ENCODE results near the gene CRACR2B. TPM values are rescaled to one million over a fixed set of nuclear protein-coding genes. Genes with fewer than 3 reads are reported as not detected.

Gene CRACR2B
- total and polyA plus RNA-seq, 2 of the 8 experiments (the other 6 are each of a cell fraction or from before 2014, with no cell fraction given), result 18.2 to 26.4 TPM

GRCh38 chr11:850775-851763 is 23.4 kb downstream of the CRACR2B start:
- Histone ChIP-seq H2BK20ac (ENCODE audit: low read length) (no peak overlapping the region), H3K79me1 (ENCODE audit: low read depth, low read length) (peaks cover 2% of the 10 kb centered on the region; the same call in 1 of the 2 replicates), H3K14ac (ENCODE audit: insufficient read length) (no peak overlapping the region), H3K4me2 (ENCODE audit: insufficient read depth in 1 of 2, low read depth in 2 of 2, low read length in 2 of 2) (peak overlapping the region; percentile 67 to 86), H2AK5ac (ENCODE audit: low read depth, low read length) (no peak overlapping the region), H3K36me3 (ENCODE audit: control insufficient read depth in 2 of 4, insufficient read depth in 4 of 4, low read length in 3 of 4) (no peaks in the 10 kb centered on the region), H3K23ac (ENCODE audit: insufficient read length) (no peak overlapping the region), H3K4me1 (replicated peaks in 1 of 4; ENCODE audit: control insufficient read depth in 3 of 4, insufficient read depth in 4 of 4, low read length in 3 of 4) (peaks cover 0 to 35% (median 19%) of the 10 kb centered on the region in 4 experiments; a peak in 6 of 7 replicates), H3K9me3 (ENCODE audit: insufficient read depth in 2 of 2, low read depth in 1 of 2, low read length in 1 of 2) (no peaks in the 10 kb centered on the region), H3K79me2 (ENCODE audit: control insufficient read depth in 1 of 2, insufficient read depth in 2 of 2, low read length in 2 of 2) (peaks cover 0 to 1% of the 10 kb centered on the region in 2 experiments; a peak in 1 of 4 replicates), H3K27me3 (replicated peaks in 1 of 4; ENCODE audit: control insufficient read depth in 3 of 4, extremely low read depth in 1 of 4, insufficient read depth in 3 of 4, low read length in 3 of 4) (peaks cover 0 to 2% (median 0%) of the 10 kb centered on the region in 4 experiments; a peak in 5 of 7 replicates), H2BK5ac (ENCODE audit: low read depth, low read length) (no peak overlapping the region), H3K9ac (replicated peaks in 1 of 4; ENCODE audit: extremely low read depth in 1 of 4, low read depth in 3 of 4, low read length in 3 of 4) (0 out of 7 replicates have a peak overlapping the region, but pooled peaks of 1 of the 4 experiments have one; percentile 13), H2AFZ (ENCODE audit: low read length) (no peak overlapping the region), H3K56ac (replicated peaks; ENCODE audit: insufficient read length, low read depth, low read length) (no peak overlapping the region), H4K8ac (ENCODE audit: extremely low read depth, insufficient read depth, low read length) (no peak overlapping the region), H3K27ac (ENCODE audit: low read depth, low read length) (no peak overlapping the region), H3K18ac (ENCODE audit: extremely low read depth, low read length) (peak overlapping the region; percentile 32), H2BK15ac (ENCODE audit: low read length) (no peak overlapping the region; the same call in 1 of the 2 replicates), H3K4ac (replicated peaks; ENCODE audit: insufficient read length, low read depth, low read length) (no peak overlapping the region), H3K4me3 (ENCODE audit: extremely low read depth in 1 of 4, insufficient read depth in 2 of 4, low read depth in 3 of 4, low read length in 4 of 4) (peak overlapping the region; percentile 38 to 69 (median 55)), H4K5ac (ENCODE audit: insufficient read length, low read depth, low read length) (no peak overlapping the region), H3K23me2 (ENCODE audit: low read depth, low read length) (peaks cover 18% of the 10 kb centered on the region; the same call in 1 of the 2 replicates), H4K20me1 (replicated peaks in 1 of 2; ENCODE audit: control insufficient read depth in 1 of 2, insufficient read depth in 2 of 2, low read length in 2 of 2) (peaks cover 17 to 44% of the 10 kb centered on the region in 2 experiments), H4K91ac (replicated peaks; ENCODE audit: insufficient read length, low read length) (no peak overlapping the region), H2BK120ac (replicated peaks; ENCODE audit: low read depth, low read length) (no peak overlapping the region), H2BK12ac (ENCODE audit: low read depth, low read length) (no peak overlapping the region)
- no peak for FAIRE-seq
- peak in 1 of 2 experiments; percentile 76 for DNase-seq (ENCODE audit: low read depth in 1 of 2, low spot score in 2 of 2)
- POLR2A ChIA-PET (ENCODE audit: partially characterized antibody), result interaction anchor here (0.6 to 13.8 kb wide), 12 partner anchors 9 to 371 kb away, joined by 3 to 234 read pairs (median 4); partner anchors contain the start of genes CD151, PIDD1, POLR2L and TSPAN4
- 22% methylated on average over 27 of the region's 28 CpGs; no CpG with 5 or more reads in 1 of the 2 experiments for WGBS, 2 experiments (ENCODE audit: extremely low coverage in 1 of 2, insufficient coverage in 1 of 2, insufficient read length in 1 of 2, insufficient replicate concordance in 2 of 2, low coverage in 1 of 2, low lambda C conversion rate in 2 of 2, missing lambda C conversion rate in 1 of 2)
- CTCF ChIA-PET (ENCODE audit: partially characterized antibody), result interaction anchor here (0.7 to 5.4 kb wide), 14 partner anchors 10 to 203 kb away, joined by 3 to 35 read pairs (median 4); no protein-coding TSS in a partner anchor
- TF ChIP-seq GABPA (IDR thresholded peaks at IDR 0.05; ENCODE audit: borderline replicate concordance, insufficient read depth, low read length), result peak; percentile 59; the same call in 1 of the 2 replicates
- no peak for TF ChIP-seq PHF8 (conservative IDR thresholded peaks at IDR 0.05; ENCODE audit: low read depth, low read length)
- 0 out of 2 replicates have a peak, but pooled peaks have one; percentile 30 for TF ChIP-seq POLR2AphosphoS5 (IDR thresholded peaks at IDR 0.05; ENCODE audit: low read depth, low read length)
- TF ChIP-seq CTBP2 (IDR thresholded peaks at IDR 0.05; ENCODE audit: borderline replicate concordance, insufficient read depth, insufficient read length, low read length), result peak; percentile 48
- TF ChIP-seq CTCF (IDR thresholded peaks at IDR 0.05; ENCODE audit: control extremely low read depth in 1 of 3, insufficient read depth in 1 of 3, low read depth in 1 of 3, low read length in 3 of 3), result peak in 2 of 3 experiments; percentile 53 to 55; a peak in 3 of 4 replicates
- peak; percentile 21 for TF ChIP-seq TAF7 (optimal IDR thresholded peaks at IDR 0.05; ENCODE audit: borderline replicate concordance, low read depth, low read length)

Measured in H1 (cell line).